ENCODE data around the gene NPAS3.

The NPAS3 gene

GRCh38 chr14:33480887-33481184, 542.2 kb downstream of the NPAS3 start:
- DNase-seq (ENCODE audit: low spot score), result no peak

- no peak for DNase-seq (ENCODE audit: low spot score)
Measured at GRCh38 chr14:33483110-33483509, 544.4 kb downstream of the NPAS3 start.

- DNase-seq (ENCODE audit: low spot score), result no peak
Measured at GRCh38 chr14:33483541-33483940, 544.9 kb downstream of the NPAS3 start.

- DNase-seq (ENCODE audit: low spot score), result no peak
Measured at GRCh38 chr14:33484264-33484663, 545.6 kb downstream of the NPAS3 start.

GRCh38 chr14:33486332-33486890, 547.7 kb downstream of the NPAS3 start:
- no peak for DNase-seq (ENCODE audit: low spot score)

- DNase-seq (ENCODE audit: low spot score), result no peak
Measured at GRCh38 chr14:33488582-33488981, 549.9 kb downstream of the NPAS3 start.

- no peak for DNase-seq (ENCODE audit: low spot score)
Measured at GRCh38 chr14:33490555-33490954, 551.9 kb downstream of the NPAS3 start.

- no peak for DNase-seq (ENCODE audit: low spot score)
Measured at GRCh38 chr14:33491112-33491511, 552.4 kb downstream of the NPAS3 start.

GRCh38 chr14:33492491-33492890, 553.8 kb downstream of the NPAS3 start:
- no peak for DNase-seq (ENCODE audit: low spot score)

- no peak for DNase-seq (ENCODE audit: low spot score)
Measured at GRCh38 chr14:33493266-33493665, 554.6 kb downstream of the NPAS3 start.

GRCh38 chr14:33493990-33494389, 555.3 kb downstream of the NPAS3 start:
- DNase-seq (ENCODE audit: low spot score), result no peak

GRCh38 chr14:33499687-33500086, 561.0 kb downstream of the NPAS3 start:
- no peak for DNase-seq (ENCODE audit: low spot score)

GRCh38 chr14:33504246-33505099, 565.8 kb downstream of the NPAS3 start:
- no peak for DNase-seq (ENCODE audit: low spot score)

GRCh38 chr14:33505266-33505962, 566.7 kb downstream of the NPAS3 start:
- no peak for DNase-seq (ENCODE audit: low spot score)

GRCh38 chr14:33505963-33506329, 567.3 kb downstream of the NPAS3 start:
- DNase-seq (ENCODE audit: low spot score), result no peak

GRCh38 chr14:33508126-33509062, 569.7 kb downstream of the NPAS3 start:
- no peak for DNase-seq (ENCODE audit: low spot score)

- DNase-seq (ENCODE audit: low spot score), result no peak
Measured at GRCh38 chr14:33509454-33509853, 570.8 kb downstream of the NPAS3 start.

- no peak for DNase-seq (ENCODE audit: low spot score)
Measured at GRCh38 chr14:33510063-33510481, 571.4 kb downstream of the NPAS3 start.

- no peak for DNase-seq (ENCODE audit: low spot score)
Measured at GRCh38 chr14:33510991-33511390, 572.3 kb downstream of the NPAS3 start.

GRCh38 chr14:33511851-33512640, 573.4 kb downstream of the NPAS3 start:
- DNase-seq (ENCODE audit: low spot score), result no peak

GRCh38 chr14:33515441-33515840, 576.8 kb downstream of the NPAS3 start:
- DNase-seq (ENCODE audit: low spot score), result no peak

All from iPS-NIHi11 (cell line).